COLO668 (cell line): ENCODE measurements around the gene SCRN1.

ENCODE experiments used
- DNase-seq: peaks from one replicate; lab custom pipeline; 2025; ENCODE audit not compliant: unreplicated experiment; lab: John Stamatoyannopoulos, UW

Gene SCRN1

DNA sequence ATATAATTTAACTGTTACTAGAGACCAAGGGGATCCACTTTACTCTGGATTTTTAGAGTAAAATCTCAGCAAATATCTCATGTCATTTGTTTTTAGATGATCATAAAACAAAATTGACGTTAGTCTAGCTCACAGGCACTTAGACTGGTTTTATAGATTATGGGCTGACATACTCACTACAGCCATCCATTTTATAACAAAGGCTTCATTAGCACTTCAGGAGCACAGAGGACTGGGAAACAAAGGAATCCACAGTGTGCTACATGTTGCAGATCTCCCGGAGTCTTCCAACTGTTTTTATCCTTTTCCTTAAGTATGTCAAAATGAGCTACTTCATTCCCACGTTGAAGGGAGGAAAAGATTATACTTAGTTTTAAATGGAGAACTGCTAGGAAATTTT lies 15.9 kb upstream of the SCRN1 start:
- no peak for DNase-seq

DNA sequence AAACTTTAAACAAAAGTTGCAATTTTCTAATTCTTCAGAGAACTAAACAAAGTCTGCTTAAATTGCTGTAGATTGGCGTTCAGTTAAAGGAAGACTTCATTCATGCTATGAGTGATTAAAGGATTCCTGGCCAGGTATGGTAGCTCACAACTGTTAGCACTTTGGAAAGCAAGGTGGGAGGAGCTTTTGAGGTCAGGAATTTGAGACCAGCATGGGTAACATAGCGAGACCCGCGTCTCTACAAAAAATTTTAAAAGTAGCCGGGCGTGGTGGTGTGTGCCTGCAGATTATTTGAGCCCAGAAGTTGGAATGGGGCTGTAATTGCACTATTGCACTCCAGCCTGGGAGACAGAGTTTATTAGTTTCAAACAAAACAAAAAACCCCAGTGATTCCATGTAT lies 13.5 kb upstream of the SCRN1 start:
- no peak for DNase-seq

DNA sequence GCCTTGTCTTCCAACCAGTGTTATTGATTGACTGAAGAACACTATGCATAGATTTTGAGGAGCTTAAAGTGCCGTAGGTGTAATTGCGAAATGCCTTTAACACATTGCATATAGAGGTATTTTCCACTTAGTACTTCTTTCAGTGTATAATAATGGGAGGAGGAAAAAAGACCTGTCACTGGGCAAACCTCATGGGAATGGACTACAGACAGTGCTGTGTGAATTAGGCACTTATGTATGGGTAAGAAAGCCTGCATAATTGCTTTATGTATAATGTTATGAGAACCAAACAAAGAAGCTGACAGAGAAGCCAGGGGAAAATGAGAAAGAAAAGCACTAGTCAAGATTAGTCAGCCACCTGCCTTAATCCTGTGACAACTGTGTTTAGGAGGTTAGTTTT lies 12.4 kb upstream of the SCRN1 start:
- DNase-seq, result no peak

DNA sequence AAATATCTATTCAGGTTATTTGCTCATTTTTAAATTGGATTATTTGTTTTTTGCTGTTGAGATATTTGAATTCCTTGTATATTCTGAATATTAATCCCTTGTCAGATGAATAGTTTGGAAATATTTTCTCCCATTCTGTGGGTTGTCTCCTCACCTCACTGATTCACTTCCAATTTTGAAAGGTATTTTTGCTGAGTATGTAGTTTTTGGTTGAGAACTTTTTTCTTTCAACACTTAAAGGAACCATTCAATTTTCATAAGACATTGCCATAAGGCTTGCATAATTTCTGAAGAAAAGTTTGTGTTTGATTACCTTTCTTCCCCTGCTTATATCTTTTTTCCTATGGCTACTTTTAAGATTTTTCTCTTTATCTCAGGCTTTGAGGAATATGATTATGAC lies 8.9 kb upstream of the SCRN1 start:
- DNase-seq, result no peak

DNA sequence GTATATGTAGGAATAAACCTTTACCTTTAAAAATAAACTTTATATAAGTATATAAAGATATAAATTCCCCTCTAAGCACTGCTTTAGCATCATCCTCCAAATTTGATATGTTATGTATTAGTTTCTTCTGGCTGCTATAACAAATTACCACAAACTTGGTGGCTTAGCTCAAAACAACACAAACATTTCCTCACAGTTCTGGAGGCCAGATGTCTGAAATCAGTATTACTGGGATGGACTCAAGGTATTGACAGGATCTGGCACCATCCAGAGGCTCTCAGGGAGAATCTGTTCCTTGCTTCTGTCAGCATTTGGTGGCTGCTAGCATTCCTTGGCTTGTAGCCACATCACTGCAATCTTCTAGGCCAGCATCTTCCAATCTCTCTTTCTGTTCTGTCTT lies 6.7 kb upstream of the SCRN1 start:
- no peak for DNase-seq

DNA sequence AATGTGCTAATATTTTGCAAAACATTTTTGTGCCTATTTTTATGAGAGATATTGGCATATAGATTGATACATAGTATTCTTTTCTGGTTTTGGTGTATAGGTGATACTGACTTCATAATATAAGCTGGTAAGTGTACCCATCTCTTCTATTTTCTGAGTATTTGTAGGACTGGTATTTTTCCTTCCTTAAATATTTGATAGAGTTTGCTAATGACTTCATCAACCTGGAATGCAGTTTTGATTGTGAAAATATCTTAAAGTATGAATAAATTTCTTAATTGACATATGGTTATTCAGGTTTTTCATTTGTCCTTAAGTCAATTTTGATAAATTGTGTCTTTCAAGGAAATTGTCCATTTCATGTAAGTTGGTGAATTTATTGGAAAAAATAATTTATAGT lies 6.1 kb upstream of the SCRN1 start:
- DNase-seq, result no peak

DNA sequence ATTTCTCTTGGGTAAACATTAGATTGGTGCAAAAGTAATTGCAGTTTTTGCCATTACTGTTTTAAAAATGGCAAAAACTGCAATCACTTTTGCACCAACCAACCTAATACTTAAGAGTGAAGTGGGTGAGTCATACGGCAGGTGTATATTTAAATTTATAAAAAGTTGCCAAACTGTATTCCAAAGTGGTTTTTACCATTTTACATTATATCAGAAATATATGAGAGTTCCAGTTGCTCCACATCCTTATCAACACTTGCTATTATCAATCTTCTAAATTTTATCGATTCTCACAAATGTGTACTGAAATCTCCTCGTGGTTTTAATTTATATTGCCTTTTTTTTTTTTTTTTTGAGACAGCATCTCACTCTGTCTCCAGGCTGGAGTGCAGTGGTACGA lies 3.5 kb upstream of the SCRN1 start:
- DNase-seq, result no peak

DNA sequence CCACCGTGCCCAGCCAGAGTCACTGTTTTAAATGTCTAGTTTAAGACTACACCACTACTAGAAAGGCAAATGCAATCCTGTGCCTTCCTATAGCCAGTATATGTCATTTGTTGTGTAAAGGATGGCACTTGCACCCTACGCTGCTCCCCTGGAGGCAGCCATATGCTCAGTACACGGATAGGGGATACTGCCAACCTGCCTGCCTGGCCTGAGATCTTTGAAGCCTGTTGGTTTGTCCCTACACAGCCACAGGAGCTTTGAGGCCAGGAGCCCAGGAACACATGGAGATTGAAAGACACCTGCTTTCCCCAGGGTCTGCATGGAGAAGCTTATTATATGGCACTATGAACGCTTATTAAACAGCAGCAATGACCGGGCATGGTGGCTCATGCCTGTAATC lies 2.3 kb upstream of the SCRN1 start:
- no peak for DNase-seq

DNA sequence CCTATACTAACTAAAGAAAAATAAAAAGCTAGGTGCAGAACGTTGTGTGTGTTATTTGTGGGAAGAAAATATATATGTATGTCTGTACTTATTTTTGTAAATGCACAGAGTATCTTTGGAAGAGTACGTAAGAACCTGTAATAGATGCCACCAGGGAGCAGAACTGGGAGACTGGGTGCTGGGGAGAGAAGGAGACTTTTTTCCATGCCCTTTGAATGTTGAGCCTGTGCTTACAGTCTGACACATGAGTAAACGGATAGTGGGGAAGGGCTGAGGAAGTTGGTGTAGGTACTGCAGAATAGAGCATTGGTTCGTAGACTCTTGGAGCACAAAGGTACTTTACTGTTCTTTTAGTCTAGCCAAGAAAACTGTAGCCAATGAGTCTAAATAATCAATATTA lies 1.3 kb upstream of the SCRN1 start:
- no peak for DNase-seq

DNA sequence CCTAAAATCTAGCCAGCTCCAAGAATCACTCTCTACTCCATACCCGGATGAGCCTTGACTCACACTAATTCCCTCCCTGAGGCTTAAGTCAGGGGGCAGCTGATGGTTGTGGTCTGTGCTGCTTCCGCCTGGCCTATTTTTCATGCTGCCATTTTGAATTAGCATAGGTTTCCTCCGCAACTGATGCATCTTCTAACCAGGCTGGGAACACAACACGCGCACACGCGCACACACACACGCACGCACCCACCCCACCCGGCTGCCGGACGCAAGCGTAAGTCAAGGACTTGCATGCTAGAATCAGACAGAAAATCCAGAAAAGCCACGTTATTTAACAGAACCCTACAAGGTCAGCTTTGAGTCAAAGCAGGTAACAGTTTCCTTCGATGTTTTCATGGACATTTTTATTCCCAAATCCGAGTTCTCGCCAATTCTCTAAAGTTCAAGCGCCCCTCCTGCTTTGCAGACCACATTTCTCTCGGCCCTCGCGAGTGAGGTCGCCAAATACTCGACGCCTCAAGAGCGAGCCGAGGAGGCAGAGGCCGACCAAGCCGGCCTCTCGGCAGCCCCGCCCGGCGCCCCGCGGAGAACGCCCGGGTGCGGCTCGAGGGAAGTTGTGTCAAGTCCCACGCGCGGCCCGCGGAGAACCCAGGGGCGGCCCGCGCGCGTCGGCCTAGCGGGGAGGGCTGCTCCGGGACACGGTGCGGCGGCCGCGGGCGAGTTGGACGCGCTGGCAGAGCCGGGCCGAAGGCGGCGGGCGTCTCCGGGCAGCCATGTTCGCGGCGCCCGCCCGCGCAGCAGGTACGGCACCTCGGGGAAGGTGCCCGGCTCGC lies 961 bp downstream of the SCRN1 start:
- DNase-seq, result peak; percentile 76

DNA sequence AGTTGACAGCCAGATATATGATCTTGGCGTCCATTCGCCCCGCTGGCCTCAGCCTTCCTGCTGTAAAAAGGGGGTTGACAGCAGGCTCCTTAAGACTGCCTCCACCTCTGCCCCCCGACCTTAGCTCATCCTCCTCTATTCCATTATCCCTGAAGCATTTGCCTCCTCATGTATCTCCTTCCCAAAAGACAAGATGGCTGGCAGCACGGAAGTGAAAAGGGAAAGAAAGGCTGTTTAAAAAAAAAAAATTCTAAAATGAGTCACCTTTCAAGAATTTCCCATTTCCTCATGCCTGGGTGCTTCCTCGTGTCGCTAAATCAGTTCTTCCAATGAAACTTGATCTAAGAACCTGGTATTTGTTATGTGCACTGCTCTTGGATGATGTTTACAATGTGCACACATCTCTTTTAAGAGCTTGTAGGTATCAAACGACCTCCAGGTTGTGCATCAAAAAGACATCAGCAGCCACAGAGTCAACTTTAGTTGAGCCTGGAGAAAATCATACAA lies 1.7 kb downstream of the SCRN1 start:
- DNase-seq, result no peak

DNA sequence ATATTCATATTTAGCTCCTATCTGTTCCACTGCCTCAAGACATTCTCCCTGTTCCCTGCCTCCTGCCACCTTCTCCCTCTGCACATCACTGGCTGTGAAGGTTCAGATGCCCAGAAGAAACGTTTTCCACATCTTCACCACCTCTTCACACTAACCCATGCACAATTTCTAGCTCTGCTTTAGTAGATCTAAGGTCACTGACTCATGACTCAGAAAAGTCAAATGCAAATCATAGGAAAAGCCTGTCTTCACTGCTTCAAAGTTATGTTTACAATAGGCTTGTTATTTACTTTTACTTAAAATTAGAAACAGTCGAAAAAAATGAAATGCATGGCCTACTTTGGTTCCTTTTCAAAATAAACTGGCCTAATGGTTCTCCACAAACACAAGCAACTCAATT lies 2.5 kb downstream of the SCRN1 start:
- no peak for DNase-seq

DNA sequence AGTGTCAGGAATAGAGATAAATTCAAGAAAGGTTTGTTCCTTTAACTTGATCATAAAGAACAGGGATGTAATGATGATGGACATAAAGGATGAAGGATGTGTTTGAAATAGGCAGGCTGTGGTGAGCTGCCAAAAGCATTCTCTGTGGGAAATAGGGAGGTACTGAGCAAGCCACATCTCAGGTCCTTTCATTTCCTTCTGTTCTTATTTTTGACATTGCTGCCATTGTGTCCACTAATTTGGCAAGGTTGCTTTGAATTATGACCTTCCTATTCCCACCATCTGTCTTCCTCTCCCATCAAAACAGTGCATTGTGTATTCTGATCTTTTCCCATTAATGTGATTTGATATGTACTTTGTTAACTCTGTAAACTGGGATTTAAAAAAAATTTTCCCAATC lies 9.4 kb downstream of the SCRN1 start:
- no peak for DNase-seq

DNA sequence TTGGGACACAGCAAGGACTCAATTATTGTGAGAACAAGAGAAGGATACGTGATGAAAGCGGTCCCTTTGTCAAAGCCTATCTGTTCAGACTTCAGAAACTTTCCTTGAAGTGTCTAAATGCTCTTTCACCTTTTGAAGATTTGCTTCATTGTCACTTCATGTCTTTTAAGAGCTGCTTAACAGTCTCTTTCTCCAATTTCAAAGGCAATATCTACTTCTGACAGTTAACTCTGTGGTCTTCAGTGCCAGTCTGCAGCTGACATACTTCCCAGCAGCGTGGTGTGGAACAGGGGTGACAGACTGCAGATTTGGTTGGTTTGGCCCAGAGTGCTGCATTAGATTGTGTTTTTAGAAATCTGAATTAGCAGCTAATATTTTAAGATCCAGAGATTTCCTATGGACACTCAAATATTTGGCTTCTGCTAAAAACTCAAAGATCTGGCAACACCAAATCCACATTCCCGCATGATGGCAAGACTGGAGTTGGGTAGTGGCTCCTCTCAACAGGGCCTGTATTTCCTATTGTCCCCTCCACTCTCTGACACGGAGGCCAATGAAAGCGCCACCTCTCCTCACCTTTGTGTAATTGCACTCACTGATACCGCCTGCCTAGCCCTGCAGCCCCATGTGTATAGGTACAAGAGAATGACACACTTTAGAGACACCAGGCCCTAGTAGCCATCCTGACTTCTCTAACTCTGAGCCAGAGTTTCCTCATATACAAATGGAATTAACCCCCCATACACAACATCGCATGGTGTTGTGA lies 11.5 kb downstream of the SCRN1 start:
- DNase-seq, result no peak

DNA sequence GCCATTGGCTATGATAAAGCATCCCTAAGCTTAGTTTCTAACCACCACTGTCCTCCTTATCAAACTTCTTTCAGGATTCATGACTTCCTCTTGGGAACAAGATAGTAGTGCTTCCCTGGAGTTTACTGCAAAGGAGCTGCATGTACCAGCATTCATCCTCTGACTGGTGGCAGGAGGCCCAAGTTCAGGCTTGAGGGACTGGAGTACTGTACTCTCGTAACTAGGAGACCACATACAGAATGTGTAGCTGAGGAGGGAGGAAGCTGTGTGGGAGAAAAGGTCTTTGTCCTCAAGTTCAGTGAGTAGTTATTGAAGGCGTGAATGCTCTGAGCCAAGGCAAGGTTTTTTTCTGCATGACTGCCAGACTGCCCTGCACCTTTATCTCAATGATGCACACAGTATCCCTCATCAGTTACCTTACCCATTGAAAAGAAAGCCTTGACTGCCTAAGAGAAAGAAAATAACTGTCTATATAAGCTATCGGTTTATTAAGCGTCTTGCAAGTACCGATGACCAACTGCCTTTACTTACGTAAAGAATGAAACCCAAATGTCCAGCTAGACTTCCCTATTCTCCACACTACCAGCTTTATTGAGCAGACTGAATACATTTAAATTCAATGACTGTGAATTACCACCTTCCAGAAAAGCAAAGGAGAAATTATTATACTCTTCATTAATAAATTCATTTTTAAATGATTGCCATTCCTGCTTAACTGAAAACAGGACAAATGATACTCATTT lies 12.8 kb downstream of the SCRN1 start:
- DNase-seq, result no peak

DNA sequence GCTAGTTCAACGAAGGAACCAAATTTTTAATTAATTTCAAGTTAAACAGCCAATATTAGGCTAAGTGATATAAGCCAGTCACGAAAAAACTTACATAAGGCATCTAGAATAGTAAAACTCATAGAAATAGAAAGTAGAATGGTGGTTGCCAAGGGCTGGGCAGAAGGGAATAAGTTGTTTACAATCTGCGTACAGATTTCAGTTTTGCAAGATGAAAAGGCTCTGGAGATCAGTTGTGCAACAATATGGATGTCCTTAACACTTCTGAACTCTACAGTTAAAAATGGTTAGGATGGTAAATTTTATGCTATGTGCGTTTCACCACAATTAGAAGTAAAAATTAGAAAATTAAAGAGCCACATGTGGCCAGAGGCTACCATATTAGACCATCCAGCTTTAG lies 13.3 kb downstream of the SCRN1 start:
- no peak for DNase-seq

DNA sequence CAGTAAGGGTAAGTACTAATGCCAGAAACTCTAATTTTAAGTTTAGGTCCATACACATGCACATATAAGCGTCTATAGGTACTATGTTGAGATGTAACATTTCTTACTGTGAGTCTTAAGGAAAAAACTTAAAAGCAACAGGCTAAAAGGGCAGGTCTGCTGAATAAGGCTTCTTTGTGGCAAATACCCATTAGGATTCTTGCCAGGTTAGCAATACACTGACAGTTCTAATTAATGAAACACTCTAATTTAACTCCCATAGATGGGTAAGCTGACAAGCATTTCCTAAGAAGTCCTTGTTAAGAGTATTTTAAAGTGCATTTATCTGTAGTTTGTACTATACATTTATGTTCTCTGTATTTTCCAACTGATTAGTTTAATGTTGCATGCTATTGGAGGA lies 14.0 kb downstream of the SCRN1 start:
- no peak for DNase-seq

DNA sequence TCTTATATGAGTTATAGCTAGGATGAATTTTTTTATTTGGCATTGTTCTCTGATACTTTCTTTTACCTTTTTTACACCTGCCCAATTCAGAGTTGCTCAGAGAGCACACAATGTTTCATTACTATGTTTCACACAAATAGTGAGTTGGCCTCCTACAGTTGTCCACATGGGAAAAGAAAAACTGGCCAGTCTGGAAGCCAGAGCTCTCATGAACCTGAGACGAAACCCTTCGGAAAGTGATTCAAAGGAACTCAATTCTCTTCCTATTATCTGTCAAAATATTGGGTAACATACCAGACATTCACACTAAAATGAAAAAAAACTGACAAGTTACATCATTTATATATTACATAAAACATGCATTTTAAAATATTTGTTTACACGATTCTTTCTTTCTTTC lies 15.3 kb downstream of the SCRN1 start:
- DNase-seq, result no peak

DNA sequence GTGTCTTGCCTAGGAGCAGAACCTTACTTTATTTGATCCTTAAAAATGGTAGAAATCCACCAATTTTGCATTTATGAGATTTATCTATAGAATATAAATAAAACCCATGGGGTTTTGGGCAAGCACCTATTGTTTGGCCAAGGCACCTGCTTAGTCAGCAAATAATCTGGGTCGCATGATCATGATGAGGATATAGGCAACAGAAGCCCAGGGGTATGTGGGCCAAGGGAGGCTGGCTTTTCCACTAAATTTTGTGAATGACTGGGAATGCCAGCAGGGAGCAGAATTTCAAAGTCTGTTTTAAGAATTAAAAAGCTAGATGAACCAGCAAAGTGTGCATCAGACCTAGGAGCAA lies 17.3 kb downstream of the SCRN1 start:
- no peak for DNase-seq

DNA sequence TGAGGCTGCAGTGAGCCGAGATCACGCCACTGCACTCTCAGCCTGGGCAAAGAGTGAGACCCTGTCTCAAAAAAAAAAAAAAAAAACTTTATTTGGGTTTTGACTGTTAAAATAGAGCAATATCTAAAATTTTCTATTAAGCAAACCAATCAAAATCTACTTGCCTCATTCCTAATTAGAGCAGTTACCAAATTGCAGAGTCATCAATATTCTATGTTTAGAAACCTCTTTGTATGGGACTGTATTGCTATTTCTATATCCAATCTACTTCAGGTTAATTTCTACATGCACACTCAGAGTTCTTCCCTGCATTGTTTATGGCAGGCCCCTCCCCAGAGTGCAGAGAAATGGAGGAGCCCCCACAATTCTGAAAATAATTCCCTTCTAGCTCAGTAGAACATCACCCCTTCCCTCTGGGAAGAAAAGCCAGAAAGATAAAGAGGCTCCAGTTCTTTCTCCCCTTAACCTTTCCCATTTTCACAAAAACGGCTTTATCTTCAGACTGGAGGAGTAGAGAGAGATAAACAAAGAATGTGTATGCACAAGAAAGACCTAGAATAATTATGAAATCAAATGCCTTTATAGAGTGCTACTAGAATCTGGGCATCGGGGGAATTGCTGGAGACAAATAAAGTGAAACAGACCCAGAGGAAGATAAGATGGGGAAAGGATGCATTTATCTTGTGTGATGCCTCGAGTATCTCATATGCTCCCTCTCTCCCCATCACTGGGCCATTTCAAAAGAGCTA lies 17.9 kb downstream of the SCRN1 start:
- DNase-seq, result no peak

DNA sequence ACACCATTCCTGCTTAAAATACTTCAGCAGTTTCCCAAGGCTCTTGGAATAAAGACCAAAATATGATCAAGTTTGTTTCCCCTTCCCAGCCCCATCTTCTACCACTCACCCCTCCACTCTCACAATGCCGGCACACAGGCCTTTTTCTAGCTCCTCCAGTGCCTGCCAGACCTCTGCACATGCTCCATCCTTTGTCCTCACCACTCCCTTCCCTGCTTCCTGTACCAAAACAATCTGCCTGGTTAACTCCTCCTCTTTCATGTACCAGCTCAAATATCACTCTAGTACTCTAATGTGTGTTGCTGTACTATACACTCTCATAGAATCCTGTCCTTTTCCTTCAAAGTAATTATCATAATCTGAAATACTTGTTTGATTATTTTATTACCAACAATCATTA lies 19.4 kb downstream of the SCRN1 start:
- no peak for DNase-seq
